ENCODE data around the gene CCDC93.

The CCDC93 gene, protein sequence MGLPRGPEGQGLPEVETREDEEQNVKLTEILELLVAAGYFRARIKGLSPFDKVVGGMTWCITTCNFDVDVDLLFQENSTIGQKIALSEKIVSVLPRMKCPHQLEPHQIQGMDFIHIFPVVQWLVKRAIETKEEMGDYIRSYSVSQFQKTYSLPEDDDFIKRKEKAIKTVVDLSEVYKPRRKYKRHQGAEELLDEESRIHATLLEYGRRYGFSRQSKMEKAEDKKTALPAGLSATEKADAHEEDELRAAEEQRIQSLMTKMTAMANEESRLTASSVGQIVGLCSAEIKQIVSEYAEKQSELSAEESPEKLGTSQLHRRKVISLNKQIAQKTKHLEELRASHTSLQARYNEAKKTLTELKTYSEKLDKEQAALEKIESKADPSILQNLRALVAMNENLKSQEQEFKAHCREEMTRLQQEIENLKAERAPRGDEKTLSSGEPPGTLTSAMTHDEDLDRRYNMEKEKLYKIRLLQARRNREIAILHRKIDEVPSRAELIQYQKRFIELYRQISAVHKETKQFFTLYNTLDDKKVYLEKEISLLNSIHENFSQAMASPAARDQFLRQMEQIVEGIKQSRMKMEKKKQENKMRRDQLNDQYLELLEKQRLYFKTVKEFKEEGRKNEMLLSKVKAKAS

DNA sequence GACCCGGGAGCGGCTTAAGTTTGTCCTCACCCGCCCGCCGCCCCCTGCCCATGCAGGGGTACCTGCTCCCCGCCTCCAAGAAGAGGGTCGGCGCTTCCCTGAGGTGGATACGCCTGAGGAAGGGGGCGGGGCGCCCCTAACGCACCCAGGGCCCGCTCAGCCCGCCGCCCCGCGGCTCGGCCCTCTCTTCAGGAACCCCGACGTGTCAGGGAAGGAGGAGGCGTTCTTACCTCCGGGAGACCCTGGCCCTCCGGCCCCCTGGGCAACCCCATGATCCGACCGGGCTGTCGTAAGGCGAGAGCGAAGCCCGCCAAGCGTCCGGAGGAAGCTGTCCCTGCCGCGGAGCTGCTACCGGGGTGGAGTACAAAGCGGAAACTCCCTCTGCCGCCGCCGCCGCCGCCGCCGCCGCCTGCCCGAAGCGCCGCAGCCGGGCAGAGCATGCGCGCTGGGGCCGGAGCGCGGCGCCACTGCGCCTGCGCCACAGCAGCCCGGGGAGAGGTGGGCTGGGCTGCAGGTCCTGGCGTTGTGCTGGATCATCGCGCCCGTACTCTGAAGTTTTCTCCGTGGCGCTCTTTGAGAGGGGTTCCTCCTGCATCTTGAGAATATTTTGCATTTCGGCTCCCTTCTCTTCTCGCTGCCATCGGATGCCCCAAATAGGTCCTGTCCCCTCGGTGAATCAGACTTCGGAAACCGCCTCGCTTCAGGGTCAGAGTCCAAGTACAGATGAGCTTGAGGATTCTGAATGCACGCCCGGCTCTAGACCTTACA lies at the start of gene CCDC93:
Gene CCDC93, minus strand, starts transcription at position 347 of the 768 bp plus-strand sequence. Its CDS starts 75 bp downstream, at position 272.
- TF ChIP-seq, protein P1, sequence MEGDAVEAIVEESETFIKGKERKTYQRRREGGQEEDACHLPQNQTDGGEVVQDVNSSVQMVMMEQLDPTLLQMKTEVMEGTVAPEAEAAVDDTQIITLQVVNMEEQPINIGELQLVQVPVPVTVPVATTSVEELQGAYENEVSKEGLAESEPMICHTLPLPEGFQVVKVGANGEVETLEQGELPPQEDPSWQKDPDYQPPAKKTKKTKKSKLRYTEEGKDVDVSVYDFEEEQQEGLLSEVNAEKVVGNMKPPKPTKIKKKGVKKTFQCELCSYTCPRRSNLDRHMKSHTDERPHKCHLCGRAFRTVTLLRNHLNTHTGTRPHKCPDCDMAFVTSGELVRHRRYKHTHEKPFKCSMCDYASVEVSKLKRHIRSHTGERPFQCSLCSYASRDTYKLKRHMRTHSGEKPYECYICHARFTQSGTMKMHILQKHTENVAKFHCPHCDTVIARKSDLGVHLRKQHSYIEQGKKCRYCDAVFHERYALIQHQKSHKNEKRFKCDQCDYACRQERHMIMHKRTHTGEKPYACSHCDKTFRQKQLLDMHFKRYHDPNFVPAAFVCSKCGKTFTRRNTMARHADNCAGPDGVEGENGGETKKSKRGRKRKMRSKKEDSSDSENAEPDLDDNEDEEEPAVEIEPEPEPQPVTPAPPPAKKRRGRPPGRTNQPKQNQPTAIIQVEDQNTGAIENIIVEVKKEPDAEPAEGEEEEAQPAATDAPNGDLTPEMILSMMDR (IDR thresholded peaks at IDR 0.05; ENCODE audit: borderline replicate concordance, insufficient read depth, low read depth, low read length) = no peak
- H3K4me3 ChIP-seq (ENCODE audit: low read depth, low read length) = peak within 1 kb of the TSS; percentile 95

GRCh38 chr2:118062669-118063068 lies 48.8 kb upstream of the CCDC93 start:
- TF ChIP-seq, protein P1 (IDR thresholded peaks at IDR 0.05; ENCODE audit: borderline replicate concordance, insufficient read depth, low read depth, low read length) = no peak

DNA sequence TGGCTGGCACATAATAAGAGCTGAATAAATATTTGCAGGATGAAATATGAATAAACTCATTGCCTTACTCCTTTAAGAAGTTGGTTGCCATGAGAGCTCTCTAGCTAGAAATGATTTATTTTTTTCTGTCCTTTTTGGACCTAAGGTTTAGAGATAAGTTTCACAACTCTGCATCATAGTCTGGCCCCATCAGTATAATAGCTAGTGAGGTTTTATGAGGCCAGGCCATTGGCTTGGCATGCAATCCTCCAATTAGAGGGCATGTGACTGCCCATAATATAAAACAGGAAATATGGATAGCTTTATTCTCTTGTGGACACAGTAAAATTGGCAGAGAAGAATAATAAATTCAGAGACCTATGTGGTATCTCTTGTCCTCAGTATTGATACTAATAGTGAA lies 48.2 kb upstream of the CCDC93 start:
- no peak overlapping the region for H3K4me3 ChIP-seq (ENCODE audit: low read depth, low read length)
- TF ChIP-seq, protein P1 (IDR thresholded peaks at IDR 0.05; ENCODE audit: borderline replicate concordance, insufficient read depth, low read depth, low read length) = no peak

More at GRCh38 chr2:118062669-118063068, 48.8 kb upstream of the CCDC93 start:
- H3K4me3 ChIP-seq (ENCODE audit: low read depth, low read length) = no peak overlapping the region

GRCh38 chr2:118061135-118061955 lies 47.5 kb upstream of the CCDC93 start:
- no peak overlapping the region for H3K4me3 ChIP-seq (ENCODE audit: low read depth, low read length)
- TF ChIP-seq, protein P1 (IDR thresholded peaks at IDR 0.05; ENCODE audit: borderline replicate concordance, insufficient read depth, low read depth, low read length) = peak; percentile 64

DNA sequence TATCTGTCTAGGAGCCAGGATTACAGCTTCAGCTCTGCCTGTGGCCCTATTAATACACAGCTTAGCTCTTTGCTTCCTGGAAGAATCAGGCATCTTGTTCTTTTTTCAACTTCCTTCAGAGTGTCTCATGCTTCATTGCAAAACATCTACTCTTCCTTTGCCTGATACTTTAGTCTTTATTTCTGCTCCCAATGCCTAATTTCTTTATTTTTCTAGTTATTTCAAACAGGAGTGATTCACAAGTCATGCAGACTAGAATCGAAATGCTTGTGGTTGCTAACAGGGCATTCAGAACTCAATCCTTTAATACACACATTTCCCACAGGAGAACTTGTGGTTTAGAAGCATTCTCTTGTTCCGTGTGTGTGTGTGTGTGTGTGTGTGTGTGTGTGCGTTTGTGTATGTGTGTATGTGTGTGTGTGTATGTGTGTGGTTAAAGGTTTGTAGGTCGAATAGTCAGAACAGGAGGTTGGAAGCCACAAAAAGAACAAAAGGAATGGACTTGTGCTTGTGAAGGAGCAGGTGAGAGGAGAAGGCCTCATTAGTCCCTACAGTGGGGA lies 46.1 kb upstream of the CCDC93 start:
- TF ChIP-seq, protein P1 (IDR thresholded peaks at IDR 0.05; ENCODE audit: borderline replicate concordance, insufficient read depth, low read depth, low read length) = no peak

DNA sequence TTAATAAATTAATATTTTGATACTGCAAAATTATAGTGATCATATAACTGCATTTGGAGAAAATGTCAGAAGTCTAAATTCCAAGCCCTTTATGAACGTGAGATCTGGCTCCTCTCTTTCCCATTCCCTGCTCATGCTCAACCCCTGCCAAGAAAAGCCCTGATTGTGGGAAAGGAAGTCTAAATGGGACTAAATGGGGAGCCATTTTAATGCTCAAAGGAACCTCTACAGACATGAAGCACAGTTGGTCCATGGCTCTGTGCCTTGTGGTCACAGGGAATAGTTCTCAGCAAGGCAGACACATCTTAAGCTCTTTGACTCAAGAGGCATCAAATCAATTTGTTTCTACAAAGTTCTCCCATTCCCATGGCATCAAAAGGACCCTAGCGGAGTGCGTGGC lies 45.1 kb upstream of the CCDC93 start:
- TF ChIP-seq, protein P1 (IDR thresholded peaks at IDR 0.05; ENCODE audit: borderline replicate concordance, insufficient read depth, low read depth, low read length) = no peak
- H3K4me3 ChIP-seq (ENCODE audit: low read depth, low read length) = no peak overlapping the region

More for the DNA sequence above, 46.1 kb upstream of the CCDC93 start:
- no peak overlapping the region for H3K4me3 ChIP-seq (ENCODE audit: low read depth, low read length)

All from GM12875 (cell line).